Measurements from ENCODE around the gene DNAH11. TPM values are rescaled to one million over a fixed set of nuclear protein-coding genes. Genes with fewer than 3 reads are reported as not detected.

Gene DNAH11
- total RNA-seq, 6 donors from 2014 or later = 4.2 to 45.5 (median 12.0) TPM

DNA sequence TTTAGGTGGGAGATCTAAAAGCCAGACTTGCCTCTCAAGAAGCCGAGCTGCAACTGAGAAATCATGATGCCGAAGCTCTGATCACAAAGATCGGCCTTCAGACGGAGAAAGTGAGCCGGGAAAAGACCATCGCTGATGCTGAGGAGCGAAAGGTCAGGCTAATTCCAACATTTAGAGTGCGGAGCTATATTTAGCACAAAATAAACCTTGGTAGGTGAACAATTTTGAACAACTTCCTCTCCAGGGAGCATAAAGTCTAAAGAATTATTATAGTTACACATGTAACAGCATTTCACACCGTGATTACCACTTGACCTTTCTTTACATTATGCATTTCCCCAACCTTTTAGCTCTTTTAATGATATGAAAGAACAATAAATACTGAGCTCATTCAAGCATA is 236.1 kb downstream of the DNAH11 start:
- Histone ChIP-seq H3K9me3 (no peaks in the 10 kb centered on the region), H3K27me3 (no peaks in the 10 kb centered on the region), H3K4me3 (no peak overlapping the region), H3K27ac (no peak overlapping the region), H3K4me1 (no peaks in the 10 kb centered on the region), H3K36me3 (no peaks in the 10 kb centered on the region)
- TF ChIP-seq EP300 (IDR thresholded peaks at IDR 0.05) (no peak), POLR2A (IDR thresholded peaks at IDR 0.05) (no peak), POLR2AphosphoS5 (IDR thresholded peaks at IDR 0.05) (no peak)
- TF ChIP-seq, protein P1, sequence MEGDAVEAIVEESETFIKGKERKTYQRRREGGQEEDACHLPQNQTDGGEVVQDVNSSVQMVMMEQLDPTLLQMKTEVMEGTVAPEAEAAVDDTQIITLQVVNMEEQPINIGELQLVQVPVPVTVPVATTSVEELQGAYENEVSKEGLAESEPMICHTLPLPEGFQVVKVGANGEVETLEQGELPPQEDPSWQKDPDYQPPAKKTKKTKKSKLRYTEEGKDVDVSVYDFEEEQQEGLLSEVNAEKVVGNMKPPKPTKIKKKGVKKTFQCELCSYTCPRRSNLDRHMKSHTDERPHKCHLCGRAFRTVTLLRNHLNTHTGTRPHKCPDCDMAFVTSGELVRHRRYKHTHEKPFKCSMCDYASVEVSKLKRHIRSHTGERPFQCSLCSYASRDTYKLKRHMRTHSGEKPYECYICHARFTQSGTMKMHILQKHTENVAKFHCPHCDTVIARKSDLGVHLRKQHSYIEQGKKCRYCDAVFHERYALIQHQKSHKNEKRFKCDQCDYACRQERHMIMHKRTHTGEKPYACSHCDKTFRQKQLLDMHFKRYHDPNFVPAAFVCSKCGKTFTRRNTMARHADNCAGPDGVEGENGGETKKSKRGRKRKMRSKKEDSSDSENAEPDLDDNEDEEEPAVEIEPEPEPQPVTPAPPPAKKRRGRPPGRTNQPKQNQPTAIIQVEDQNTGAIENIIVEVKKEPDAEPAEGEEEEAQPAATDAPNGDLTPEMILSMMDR (IDR thresholded peaks at IDR 0.05) = no peak
- DNase-seq (no peak), ATAC-seq (ENCODE audit: low FRiP score in 2 of 2) (no peak)
- 65 to 73% methylated on average over 9 of the region's 9 CpGs for WGBS, 2 donors

DNA sequence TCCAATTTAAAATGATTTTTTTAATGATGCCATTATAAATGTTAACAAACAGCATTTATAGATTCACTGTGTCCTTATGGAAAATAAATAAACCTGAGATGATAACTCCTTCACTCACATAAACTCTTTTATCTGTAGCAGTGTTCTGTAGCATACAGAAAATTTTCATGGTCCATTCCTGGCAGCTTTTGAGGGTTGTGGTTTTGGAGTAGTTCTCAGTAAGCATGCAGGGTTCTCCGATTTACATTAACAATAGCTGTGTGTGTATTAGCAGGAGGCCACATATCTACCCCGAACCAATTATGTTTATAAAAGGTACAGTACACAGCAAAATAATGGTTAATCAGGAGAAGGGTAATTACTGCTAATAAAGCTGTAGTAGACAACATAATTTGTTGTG is 240.2 kb downstream of the DNAH11 start:
- Histone ChIP-seq H3K27ac (no peak overlapping the region), H3K27me3 (no peaks in the 10 kb centered on the region), H3K9me3 (no peaks in the 10 kb centered on the region), H3K4me1 (no peaks in the 10 kb centered on the region), H3K36me3 (no peaks in the 10 kb centered on the region), H3K4me3 (no peak overlapping the region)
- DNase-seq (no peak), ATAC-seq (ENCODE audit: low FRiP score in 2 of 2) (no peak)
- no peak for TF ChIP-seq POLR2AphosphoS5 (IDR thresholded peaks at IDR 0.05)
- WGBS, 2 donors = 65 to 76% methylated on average over 2 of the region's 2 CpGs

DNA sequence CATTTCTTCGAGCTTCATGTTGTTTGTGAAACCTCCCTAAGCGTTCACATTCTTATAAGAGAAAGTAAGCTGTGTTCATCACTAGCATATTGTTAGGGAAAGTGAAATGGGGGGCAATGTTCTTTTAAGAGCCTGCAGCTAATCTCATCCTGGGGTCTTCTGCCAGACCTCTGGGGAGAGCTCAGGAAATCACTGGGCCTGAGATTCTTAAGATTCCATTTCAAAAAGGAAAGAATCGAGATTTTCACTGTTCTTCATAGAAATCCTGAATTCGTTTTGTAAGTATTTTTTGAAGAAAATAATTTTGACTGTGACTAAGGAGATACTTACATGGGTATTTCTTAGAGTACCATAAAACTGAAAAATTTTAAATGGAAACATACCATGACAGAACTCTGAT is 242.2 kb downstream of the DNAH11 start:
- ATAC-seq (ENCODE audit: low FRiP score in 2 of 2) (no peak), DNase-seq (no peak)
- Histone ChIP-seq H3K9me3 (no peaks in the 10 kb centered on the region), H3K27ac (no peak overlapping the region), H3K36me3 (no peaks in the 10 kb centered on the region), H3K27me3 (no peaks in the 10 kb centered on the region), H3K4me1 (no peaks in the 10 kb centered on the region), H3K4me3 (no peak overlapping the region)
- 84 to 91% methylated on average over 4 of the region's 4 CpGs for WGBS, 2 donors
- no peak for TF ChIP-seq EP300 (IDR thresholded peaks at IDR 0.05)

DNA sequence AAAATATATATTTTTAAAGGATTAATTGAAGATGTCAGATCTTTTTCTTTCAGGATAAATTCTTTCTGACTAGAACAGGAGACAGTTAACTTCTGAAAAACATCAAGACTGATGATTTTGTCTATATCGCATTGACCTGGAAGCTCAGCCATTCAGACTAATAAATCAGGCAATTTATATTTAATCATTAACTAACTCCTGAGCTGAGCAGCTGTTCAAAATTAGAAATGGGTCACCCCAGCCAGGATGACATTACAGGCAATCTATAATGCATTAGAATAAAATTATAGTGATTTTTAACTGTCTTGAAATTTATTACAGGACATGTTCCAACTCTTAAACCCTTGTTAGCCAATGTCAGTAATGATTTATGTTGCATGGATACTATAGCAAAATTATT is 263.0 kb downstream of the DNAH11 start:
- DNase-seq (no peak), ATAC-seq (ENCODE audit: low FRiP score in 2 of 2) (no peak)
- TF ChIP-seq POLR2AphosphoS5 (IDR thresholded peaks at IDR 0.05) (no peak), EP300 (IDR thresholded peaks at IDR 0.05) (no peak), POLR2A (IDR thresholded peaks at IDR 0.05) (no peak)
- TF ChIP-seq, protein P1 (IDR thresholded peaks at IDR 0.05) = no peak
- WGBS, 2 donors = 48 to 70% methylated on average over 1 of the region's 1 CpG
- Histone ChIP-seq H3K27ac (no peak overlapping the region), H3K36me3 (no peaks in the 10 kb centered on the region), H3K4me3 (no peak overlapping the region), H3K9me3 (no peaks in the 10 kb centered on the region), H3K27me3 (no peaks in the 10 kb centered on the region), H3K4me1 (no peaks in the 10 kb centered on the region)

DNA sequence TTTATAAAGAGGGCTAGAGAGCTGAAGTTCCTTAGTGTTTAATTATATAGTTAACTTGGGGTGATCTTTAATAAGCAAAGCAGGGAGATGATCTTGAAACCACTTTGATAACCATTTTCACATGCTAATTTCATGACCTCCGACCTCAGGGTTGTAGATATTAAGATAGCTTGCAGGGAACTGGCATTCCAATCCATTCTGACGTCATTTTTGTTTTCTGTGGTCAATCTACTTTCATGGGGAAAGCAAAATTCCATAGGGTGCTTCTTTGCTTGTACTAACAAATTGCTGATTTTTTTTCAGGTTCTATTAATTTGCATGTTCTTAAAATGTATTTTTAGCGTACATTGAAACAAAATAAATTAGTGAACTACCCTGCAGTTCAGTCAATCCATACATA is 263.5 kb downstream of the DNAH11 start:
- Histone ChIP-seq H3K36me3 (no peaks in the 10 kb centered on the region), H3K4me3 (no peak overlapping the region), H3K9me3 (no peaks in the 10 kb centered on the region), H3K27me3 (no peaks in the 10 kb centered on the region), H3K4me1 (no peaks in the 10 kb centered on the region), H3K27ac (no peak overlapping the region)
- 77 to 80% methylated on average over 3 of the region's 3 CpGs for WGBS, 2 donors
- DNase-seq (no peak), ATAC-seq (ENCODE audit: low FRiP score in 2 of 2) (no peak)
- no peak for TF ChIP-seq EP300 (IDR thresholded peaks at IDR 0.05)
- no peak for TF ChIP-seq POLR2A (IDR thresholded peaks at IDR 0.05)
- no peak for TF ChIP-seq POLR2AphosphoS5 (IDR thresholded peaks at IDR 0.05)
- TF ChIP-seq, protein P1 (IDR thresholded peaks at IDR 0.05) = no peak

DNA sequence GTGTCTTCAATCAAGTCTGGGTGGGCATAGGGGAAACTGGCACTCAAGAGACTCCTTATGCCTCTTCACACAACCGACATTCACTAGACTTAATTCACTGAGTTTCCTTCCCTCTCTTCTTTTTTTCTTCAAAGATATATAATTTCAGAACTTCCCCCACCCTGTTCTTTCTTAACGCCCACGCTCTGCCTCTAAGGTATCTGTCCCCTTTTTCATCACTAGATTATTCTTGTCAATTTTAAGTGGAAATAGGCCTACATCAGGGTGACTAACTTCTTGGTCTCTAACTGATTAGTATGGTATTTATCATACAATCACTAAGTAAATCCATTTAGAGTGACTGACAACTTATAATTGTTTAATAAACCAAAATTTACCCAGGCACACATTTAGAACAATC is 276.2 kb downstream of the DNAH11 start:
- no peak overlapping the region for H3K27ac ChIP-seq
- no peak for TF ChIP-seq EP300 (IDR thresholded peaks at IDR 0.05)
- TF ChIP-seq POLR2AphosphoS5 (IDR thresholded peaks at IDR 0.05) = no peak
- TF ChIP-seq POLR2A (IDR thresholded peaks at IDR 0.05) = no peak
- TF ChIP-seq, protein P1 (IDR thresholded peaks at IDR 0.05) = no peak
- no peaks in the 10 kb centered on the region for H3K27me3 ChIP-seq
- no peaks in the 10 kb centered on the region for H3K9me3 ChIP-seq
- no peak for DNase-seq
- H3K4me3 ChIP-seq = no peak overlapping the region
- 79 to 86% methylated on average over 3 of the region's 3 CpGs for WGBS, 2 donors
- no peaks in the 10 kb centered on the region for H3K4me1 ChIP-seq
- H3K36me3 ChIP-seq = no peaks in the 10 kb centered on the region
- ATAC-seq (ENCODE audit: low FRiP score in 2 of 2) = no peak

Measured in upper lobe of left lung (tissue), 6 donors.